Loucy (cell line): Measurements from ENCODE around the gene SLC26A1.

Experiments used
- CTCF ChIP-seq: fragments of 200-600 bp; sonication (generic); conservative IDR thresholded peaks from 2 replicates; pipeline ENCODE4 v1.5.1; 2014; ENCODE audit warnings: mild to moderate bottlenecking, antibody characterized with exemption, low read length
- EZH2phosphoT487 ChIP-seq: fragments of 200-600 bp; IDR thresholded peaks from 2 replicates; pipeline ENCODE4 v1.6.1; 2018; ENCODE audit warnings: antibody characterized with exemption, mild to moderate bottlenecking, moderate library complexity, borderline replicate concordance

- no peak for TF ChIP-seq EZH2phosphoT487
- TF ChIP-seq CTCF: no peak
These were observed 34.4 kb downstream of the SLC26A1 start for GRCh38 chr4:958696-959337.
